OCI-LY3 (cell line): ENCODE data around the gene TOMM7.

Experiments used
- H2AFZ ChIP-seq: fragments of 200-600, 300-600 bp; shearing (Covaris generic); 2 replicates; pipeline ENCODE4 v1.6.0; 2014; ENCODE audit warnings: antibody characterized with exemption, low read depth, low read length
- H3K27ac ChIP-seq: fragments of 200-600, 300-600 bp; sonication (generic); 2 replicates; pipeline ENCODE4 v1.5.1; 2014; ENCODE audit warnings: mild to moderate bottlenecking, low read length, moderate library complexity, mixed read lengths
- H3K27me3 ChIP-seq: fragments of 200-600, 300-600 bp; sonication (generic); 2 replicates; pipeline ENCODE4 v1.6.1; 2014; ENCODE audit warnings: low read depth, low read length, mixed read lengths
- H3K36me3 ChIP-seq: fragments of 200-600, 300-600 bp; sonication (generic); replicated peaks from 2 replicates; pipeline ENCODE3; 2014; ENCODE audit warnings: low read depth, low read length, mixed read lengths
- H3K4me1 ChIP-seq: fragments of 300-600, 200-600 bp; sonication (generic); 2 replicates; pipeline ENCODE4 v1.6.1; 2014; ENCODE audit warnings: low read length, mixed read lengths
- H3K4me2 ChIP-seq: fragments of 200-600, 300-600 bp; sonication (generic); 2 replicates; pipeline ENCODE4 v1.6.1; 2014; ENCODE audit warnings: low read length, mixed read lengths
- H3K4me3 ChIP-seq: fragments of 300-600, 200-600 bp; sonication (generic); 2 replicates; pipeline ENCODE4 v1.5.1; 2014; ENCODE audit warnings: antibody characterized with exemption, mild to moderate bottlenecking, low read length, moderate library complexity
- H3K79me2 ChIP-seq: fragments of 300-600, 200-600 bp; shearing (Covaris generic); 2 replicates; pipeline ENCODE4 v1.6.1; 2014; ENCODE audit warnings: mild to moderate bottlenecking, low read length, mixed read lengths
- H3K9ac ChIP-seq: fragments of 300-600, 200-600 bp; shearing (Covaris generic); 2 replicates; pipeline ENCODE4 v1.6.0; 2014; ENCODE audit warnings: mild to moderate bottlenecking, low read length, moderate library complexity
- H3K9me3 ChIP-seq: fragments of 200-600, 300-600 bp; shearing (Covaris generic); 2 replicates; pipeline ENCODE4 v1.6.1; 2014; ENCODE audit warnings: low read length, mixed read lengths; ENCODE audit not compliant: insufficient read depth
- H4K20me1 ChIP-seq: fragments of 200-600, 300-600 bp; sonication (generic); 2 replicates; pipeline ENCODE4 v1.6.1; 2016; ENCODE audit warnings: low read length, mixed read lengths; ENCODE audit not compliant: insufficient read depth
- EZH2phosphoT487 ChIP-seq: fragments of 200-600 bp; shearing (Covaris generic); IDR thresholded peaks from 2 replicates; pipeline ENCODE4 v1.6.1; 2018; ENCODE audit warnings: antibody characterized with exemption, mixed run types, low read depth
- TF ChIP-seq, protein P1 (sequence below): fragments of 200-600, 300-600 bp; sonication (generic); IDR thresholded peaks from 2 replicates; pipeline ENCODE4 v1.5.1; 2014; ENCODE audit warnings: antibody characterized with exemption, low read length, low read depth

The TOMM7 gene

GRCh38 chr7:22864301-22864700 is 41.7 kb upstream of the TOMM7 start:
- H3K4me3 ChIP-seq = no peak overlapping the region
- no peak overlapping the region for H3K9ac ChIP-seq
- H3K4me2 ChIP-seq = no peak overlapping the region
- no peaks in the 10 kb centered on the region for H4K20me1 ChIP-seq
- H3K36me3 ChIP-seq = peaks cover 14% of the 10 kb centered on the region
- H3K27ac ChIP-seq = no peak overlapping the region
- no peaks in the 10 kb centered on the region for H3K79me2 ChIP-seq
- H3K4me1 ChIP-seq = peaks cover 30% of the 10 kb centered on the region
- TF ChIP-seq, protein P1, sequence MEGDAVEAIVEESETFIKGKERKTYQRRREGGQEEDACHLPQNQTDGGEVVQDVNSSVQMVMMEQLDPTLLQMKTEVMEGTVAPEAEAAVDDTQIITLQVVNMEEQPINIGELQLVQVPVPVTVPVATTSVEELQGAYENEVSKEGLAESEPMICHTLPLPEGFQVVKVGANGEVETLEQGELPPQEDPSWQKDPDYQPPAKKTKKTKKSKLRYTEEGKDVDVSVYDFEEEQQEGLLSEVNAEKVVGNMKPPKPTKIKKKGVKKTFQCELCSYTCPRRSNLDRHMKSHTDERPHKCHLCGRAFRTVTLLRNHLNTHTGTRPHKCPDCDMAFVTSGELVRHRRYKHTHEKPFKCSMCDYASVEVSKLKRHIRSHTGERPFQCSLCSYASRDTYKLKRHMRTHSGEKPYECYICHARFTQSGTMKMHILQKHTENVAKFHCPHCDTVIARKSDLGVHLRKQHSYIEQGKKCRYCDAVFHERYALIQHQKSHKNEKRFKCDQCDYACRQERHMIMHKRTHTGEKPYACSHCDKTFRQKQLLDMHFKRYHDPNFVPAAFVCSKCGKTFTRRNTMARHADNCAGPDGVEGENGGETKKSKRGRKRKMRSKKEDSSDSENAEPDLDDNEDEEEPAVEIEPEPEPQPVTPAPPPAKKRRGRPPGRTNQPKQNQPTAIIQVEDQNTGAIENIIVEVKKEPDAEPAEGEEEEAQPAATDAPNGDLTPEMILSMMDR = no peak
- TF ChIP-seq EZH2phosphoT487 = no peak
- H2AFZ ChIP-seq = no peak overlapping the region
- no peaks in the 10 kb centered on the region for H3K9me3 ChIP-seq
- H3K27me3 ChIP-seq = no peaks in the 10 kb centered on the region

- TF ChIP-seq EZH2phosphoT487 = no peak
- TF ChIP-seq, protein P1 = no peak
- Histone ChIP-seq H3K27ac (no peak overlapping the region), H3K4me2 (no peak overlapping the region)
Observed at GRCh38 chr7:22863156-22863899, 40.7 kb upstream of the TOMM7 start.

GRCh38 chr7:22861576-22861975 is 38.9 kb upstream of the TOMM7 start:
- Histone ChIP-seq H4K20me1 (no peaks in the 10 kb centered on the region), H3K4me3 (no peak overlapping the region), H3K27ac (no peak overlapping the region), H3K9ac (no peak overlapping the region), H3K79me2 (peaks cover 5% of the 10 kb centered on the region), H3K4me1 (peaks cover 35% of the 10 kb centered on the region), H3K27me3 (no peaks in the 10 kb centered on the region), H3K9me3 (no peaks in the 10 kb centered on the region), H3K4me2 (no peak overlapping the region), H2AFZ (no peak overlapping the region), H3K36me3 (peaks cover 24% of the 10 kb centered on the region)
- TF ChIP-seq, protein P1 = no peak

More at GRCh38 chr7:22863156-22863899, 40.7 kb upstream of the TOMM7 start:
- H3K79me2 ChIP-seq = no peaks in the 10 kb centered on the region
- no peak overlapping the region for H3K4me3 ChIP-seq
- peaks cover 19% of the 10 kb centered on the region for H3K36me3 ChIP-seq
- H4K20me1 ChIP-seq = no peaks in the 10 kb centered on the region
- H3K4me1 ChIP-seq = peaks cover 33% of the 10 kb centered on the region
- H3K27me3 ChIP-seq = no peaks in the 10 kb centered on the region
- no peak overlapping the region for H3K9ac ChIP-seq
- no peak overlapping the region for H2AFZ ChIP-seq
- H3K9me3 ChIP-seq = no peaks in the 10 kb centered on the region

DNA sequence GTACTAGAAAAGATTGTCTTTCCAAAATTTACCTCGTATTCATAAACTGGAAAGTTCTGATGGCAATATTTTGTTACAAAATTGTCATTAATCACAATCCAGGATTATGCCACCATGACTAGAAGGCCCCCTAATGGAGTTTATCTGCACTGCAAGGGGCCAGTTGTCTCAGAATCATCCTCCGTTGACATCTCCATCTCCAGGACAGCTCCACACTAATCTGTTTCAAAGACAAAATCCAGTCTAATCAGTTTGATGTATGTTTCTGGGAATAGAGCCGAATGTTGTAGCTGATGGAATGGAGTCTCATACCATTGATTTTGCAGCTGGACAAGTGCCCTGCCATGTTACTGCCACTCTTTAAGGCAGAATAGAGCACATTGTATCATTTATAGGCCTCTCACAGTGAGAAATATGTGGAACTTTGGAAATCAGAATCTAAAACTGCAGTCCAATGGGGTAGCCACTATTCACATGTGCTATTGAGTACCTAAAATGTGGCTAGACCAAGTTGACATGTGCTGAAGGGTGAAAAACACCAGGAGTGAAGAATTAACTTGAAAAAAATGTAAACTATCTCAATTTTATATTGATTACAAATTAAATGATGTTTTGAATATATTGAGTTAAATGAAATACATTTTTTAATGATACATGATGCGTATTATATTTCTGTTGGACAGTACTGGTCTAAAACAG is 38.3 kb upstream of the TOMM7 start:
- Histone ChIP-seq H3K27me3 (no peaks in the 10 kb centered on the region), H3K4me1 (peaks cover 41% of the 10 kb centered on the region), H3K4me2 (no peak overlapping the region; the same call in 1 of the 2 replicates), H3K4me3 (no peak overlapping the region), H4K20me1 (no peaks in the 10 kb centered on the region), H3K36me3 (peaks cover 31% of the 10 kb centered on the region), H3K79me2 (peaks cover 12% of the 10 kb centered on the region), H3K9ac (no peak overlapping the region), H3K9me3 (no peaks in the 10 kb centered on the region), H2AFZ (no peak overlapping the region), H3K27ac (peak overlapping the region; percentile 82)
- TF ChIP-seq EZH2phosphoT487 = no peak
- TF ChIP-seq, protein P1 = peak; percentile 65
